ENCODE results near the gene ITGB7. TPM values are rescaled to one million over a fixed set of nuclear protein-coding genes. Genes with fewer than 3 reads are reported as not detected.

The ITGB7 gene
- total and polyA plus RNA-seq, 9 of the 15 experiments (the other 6 are each of a cell fraction or from before 2014, with no cell fraction given), result 0.06 to 2.0 (median 0.67) TPM

DNA sequence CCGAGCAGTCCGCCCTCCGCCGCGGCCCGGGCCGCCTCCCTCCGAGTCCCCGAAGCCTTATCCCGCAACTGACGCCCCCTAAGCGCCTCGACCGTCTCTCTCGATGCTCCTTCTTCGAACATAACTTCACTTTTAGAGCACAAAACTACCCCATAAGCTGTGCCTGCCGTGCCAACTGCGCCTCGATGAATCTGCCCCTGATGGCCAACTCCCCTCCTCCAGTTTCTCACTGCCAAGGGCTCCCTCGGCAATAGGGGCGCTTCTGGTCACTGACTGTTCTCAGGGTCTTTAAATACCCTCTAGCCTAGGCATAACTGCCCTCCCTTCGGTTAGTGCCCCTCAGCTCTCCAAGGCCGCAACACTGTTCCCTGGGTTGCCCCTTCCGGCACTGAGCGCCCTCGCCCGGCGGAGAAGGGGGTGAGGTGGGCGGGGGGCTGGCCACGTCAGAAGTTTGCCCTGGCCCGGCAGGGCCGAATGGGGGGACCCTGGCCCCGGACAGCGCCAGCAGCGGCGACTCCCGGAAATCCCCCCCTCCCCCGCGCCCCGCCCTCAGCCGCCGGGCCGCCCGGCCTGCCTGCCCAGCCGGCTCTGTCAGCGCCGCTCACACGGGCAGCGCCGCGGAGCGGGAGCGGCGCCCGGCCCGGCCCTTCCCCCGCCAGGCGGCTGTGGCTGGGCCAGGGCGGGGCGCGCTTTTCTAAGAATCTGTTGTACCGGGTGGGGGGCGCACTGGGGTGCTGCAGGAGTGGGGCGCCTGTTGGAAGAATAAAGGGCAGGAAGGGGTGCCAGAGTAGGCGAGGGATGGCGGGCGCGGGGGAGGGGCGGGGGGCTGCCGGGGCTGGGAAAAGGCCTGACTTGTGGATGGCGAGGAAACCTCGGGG, 14.4 kb upstream of the ITGB7 start (continued):
- TF ChIP-seq, protein P1, sequence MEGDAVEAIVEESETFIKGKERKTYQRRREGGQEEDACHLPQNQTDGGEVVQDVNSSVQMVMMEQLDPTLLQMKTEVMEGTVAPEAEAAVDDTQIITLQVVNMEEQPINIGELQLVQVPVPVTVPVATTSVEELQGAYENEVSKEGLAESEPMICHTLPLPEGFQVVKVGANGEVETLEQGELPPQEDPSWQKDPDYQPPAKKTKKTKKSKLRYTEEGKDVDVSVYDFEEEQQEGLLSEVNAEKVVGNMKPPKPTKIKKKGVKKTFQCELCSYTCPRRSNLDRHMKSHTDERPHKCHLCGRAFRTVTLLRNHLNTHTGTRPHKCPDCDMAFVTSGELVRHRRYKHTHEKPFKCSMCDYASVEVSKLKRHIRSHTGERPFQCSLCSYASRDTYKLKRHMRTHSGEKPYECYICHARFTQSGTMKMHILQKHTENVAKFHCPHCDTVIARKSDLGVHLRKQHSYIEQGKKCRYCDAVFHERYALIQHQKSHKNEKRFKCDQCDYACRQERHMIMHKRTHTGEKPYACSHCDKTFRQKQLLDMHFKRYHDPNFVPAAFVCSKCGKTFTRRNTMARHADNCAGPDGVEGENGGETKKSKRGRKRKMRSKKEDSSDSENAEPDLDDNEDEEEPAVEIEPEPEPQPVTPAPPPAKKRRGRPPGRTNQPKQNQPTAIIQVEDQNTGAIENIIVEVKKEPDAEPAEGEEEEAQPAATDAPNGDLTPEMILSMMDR (IDR thresholded peaks at IDR 0.05 in 2 of 3, conservative IDR thresholded peaks at IDR 0.05 in 1 of 3; ENCODE audit: insufficient read depth in 2 of 3, low read depth in 1 of 3, low read length in 3 of 3), result peak; percentile 9 to 35 (median 23); a peak in 4 of 6 replicates
- TF ChIP-seq SRSF7 (optimal IDR thresholded peaks at IDR 0.05; ENCODE audit: low read depth, low read length), result no peak
- no peak for TF ChIP-seq STAT5B (CRISPR knock-in tag; IDR thresholded peaks at IDR 0.05)
- no peak for TF ChIP-seq HIVEP1 (CRISPR knock-in tag; IDR thresholded peaks at IDR 0.05)
- TF ChIP-seq ZNF511 (CRISPR knock-in tag; IDR thresholded peaks at IDR 0.05), result no peak
- TF ChIP-seq, protein P2, sequence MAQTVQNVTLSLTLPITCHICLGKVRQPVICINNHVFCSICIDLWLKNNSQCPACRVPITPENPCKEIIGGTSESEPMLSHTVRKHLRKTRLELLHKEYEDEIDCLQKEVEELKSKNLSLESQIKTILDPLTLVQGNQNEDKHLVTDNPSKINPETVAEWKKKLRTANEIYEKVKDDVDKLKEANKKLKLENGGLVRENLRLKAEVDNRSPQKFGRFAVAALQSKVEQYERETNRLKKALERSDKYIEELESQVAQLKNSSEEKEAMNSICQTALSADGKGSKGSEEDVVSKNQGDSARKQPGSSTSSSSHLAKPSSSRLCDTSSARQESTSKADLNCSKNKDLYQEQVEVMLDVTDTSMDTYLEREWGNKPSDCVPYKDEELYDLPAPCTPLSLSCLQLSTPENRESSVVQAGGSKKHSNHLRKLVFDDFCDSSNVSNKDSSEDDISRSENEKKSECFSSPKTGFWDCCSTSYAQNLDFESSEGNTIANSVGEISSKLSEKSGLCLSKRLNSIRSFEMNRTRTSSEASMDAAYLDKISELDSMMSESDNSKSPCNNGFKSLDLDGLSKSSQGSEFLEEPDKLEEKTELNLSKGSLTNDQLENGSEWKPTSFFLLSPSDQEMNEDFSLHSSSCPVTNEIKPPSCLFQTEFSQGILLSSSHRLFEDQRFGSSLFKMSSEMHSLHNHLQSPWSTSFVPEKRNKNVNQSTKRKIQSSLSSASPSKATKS (CRISPR knock-in tag; IDR thresholded peaks at IDR 0.05), result no peak
- no peak for TF ChIP-seq MEF2A (IDR thresholded peaks at IDR 0.05; ENCODE audit: control insufficient read depth, low read depth, low read length)
- TF ChIP-seq, protein P3, sequence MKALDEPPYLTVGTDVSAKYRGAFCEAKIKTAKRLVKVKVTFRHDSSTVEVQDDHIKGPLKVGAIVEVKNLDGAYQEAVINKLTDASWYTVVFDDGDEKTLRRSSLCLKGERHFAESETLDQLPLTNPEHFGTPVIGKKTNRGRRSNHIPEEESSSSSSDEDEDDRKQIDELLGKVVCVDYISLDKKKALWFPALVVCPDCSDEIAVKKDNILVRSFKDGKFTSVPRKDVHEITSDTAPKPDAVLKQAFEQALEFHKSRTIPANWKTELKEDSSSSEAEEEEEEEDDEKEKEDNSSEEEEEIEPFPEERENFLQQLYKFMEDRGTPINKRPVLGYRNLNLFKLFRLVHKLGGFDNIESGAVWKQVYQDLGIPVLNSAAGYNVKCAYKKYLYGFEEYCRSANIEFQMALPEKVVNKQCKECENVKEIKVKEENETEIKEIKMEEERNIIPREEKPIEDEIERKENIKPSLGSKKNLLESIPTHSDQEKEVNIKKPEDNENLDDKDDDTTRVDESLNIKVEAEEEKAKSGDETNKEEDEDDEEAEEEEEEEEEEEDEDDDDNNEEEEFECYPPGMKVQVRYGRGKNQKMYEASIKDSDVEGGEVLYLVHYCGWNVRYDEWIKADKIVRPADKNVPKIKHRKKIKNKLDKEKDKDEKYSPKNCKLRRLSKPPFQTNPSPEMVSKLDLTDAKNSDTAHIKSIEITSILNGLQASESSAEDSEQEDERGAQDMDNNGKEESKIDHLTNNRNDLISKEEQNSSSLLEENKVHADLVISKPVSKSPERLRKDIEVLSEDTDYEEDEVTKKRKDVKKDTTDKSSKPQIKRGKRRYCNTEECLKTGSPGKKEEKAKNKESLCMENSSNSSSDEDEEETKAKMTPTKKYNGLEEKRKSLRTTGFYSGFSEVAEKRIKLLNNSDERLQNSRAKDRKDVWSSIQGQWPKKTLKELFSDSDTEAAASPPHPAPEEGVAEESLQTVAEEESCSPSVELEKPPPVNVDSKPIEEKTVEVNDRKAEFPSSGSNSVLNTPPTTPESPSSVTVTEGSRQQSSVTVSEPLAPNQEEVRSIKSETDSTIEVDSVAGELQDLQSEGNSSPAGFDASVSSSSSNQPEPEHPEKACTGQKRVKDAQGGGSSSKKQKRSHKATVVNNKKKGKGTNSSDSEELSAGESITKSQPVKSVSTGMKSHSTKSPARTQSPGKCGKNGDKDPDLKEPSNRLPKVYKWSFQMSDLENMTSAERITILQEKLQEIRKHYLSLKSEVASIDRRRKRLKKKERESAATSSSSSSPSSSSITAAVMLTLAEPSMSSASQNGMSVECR (CRISPR knock-in tag; IDR thresholded peaks at IDR 0.05), result peak; percentile 37; the same call in 1 of the 2 replicates
- peak in 1 of 2 experiments; percentile 62; a peak in 1 of 4 replicates for TF ChIP-seq MLLT1 (IDR thresholded peaks at IDR 0.05)
- TF ChIP-seq HDAC6 (IDR thresholded peaks at IDR 0.05; ENCODE audit: low read depth, low read length), result no peak
- TF ChIP-seq, protein P4, sequence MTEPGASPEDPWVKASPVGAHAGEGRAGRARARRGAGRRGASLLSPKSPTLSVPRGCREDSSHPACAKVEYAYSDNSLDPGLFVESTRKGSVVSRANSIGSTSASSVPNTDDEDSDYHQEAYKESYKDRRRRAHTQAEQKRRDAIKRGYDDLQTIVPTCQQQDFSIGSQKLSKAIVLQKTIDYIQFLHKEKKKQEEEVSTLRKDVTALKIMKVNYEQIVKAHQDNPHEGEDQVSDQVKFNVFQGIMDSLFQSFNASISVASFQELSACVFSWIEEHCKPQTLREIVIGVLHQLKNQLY (CRISPR knock-in tag; conservative IDR thresholded peaks at IDR 0.05), result no peak
- no peak for TF ChIP-seq ZBTB1 (CRISPR knock-in tag; IDR thresholded peaks at IDR 0.05; ENCODE audit: borderline replicate concordance, low read depth)
- no peak for TF ChIP-seq MCM2 (IDR thresholded peaks at IDR 0.05; ENCODE audit: low read depth)
